HEK293T (cell line): ENCODE measurements around the gene ADAM22.

Experiments
- BHLHE40 ChIP-seq: fragments of 450-650 bp; IDR thresholded peaks from 2 replicates; pipeline ENCODE4 v1.6.1; 2016; ENCODE audit warnings: mild to moderate bottlenecking, moderate library complexity, borderline replicate concordance
- CTBP1 ChIP-seq: fragments of 450-650 bp; IDR thresholded peaks from 2 replicates; pipeline ENCODE4 v1.6.1; 2016; ENCODE audit warnings: borderline replicate concordance
- FOXA1 ChIP-seq: fragments of 450-650 bp; IDR thresholded peaks from 2 replicates; pipeline ENCODE4 v1.6.1; 2016; ENCODE audit warnings: mild to moderate bottlenecking
- FOXK2 ChIP-seq: fragments of 450-650 bp; IDR thresholded peaks from 2 replicates; pipeline ENCODE4 v1.6.1; 2016; ENCODE audit warnings: mild to moderate bottlenecking
- HDGF ChIP-seq: fragments of 450-650 bp; IDR thresholded peaks from 2 replicates; pipeline ENCODE4 v1.6.1; 2017; ENCODE audit warnings: antibody characterized with exemption, borderline replicate concordance
- L3MBTL2 ChIP-seq: fragments of 450-650 bp; conservative IDR thresholded peaks from 2 replicates; pipeline ENCODE4 v1.6.1; 2016; ENCODE audit warnings: mild to moderate bottlenecking
- LEF1 ChIP-seq: fragments of 450-650 bp; IDR thresholded peaks from 2 replicates; pipeline ENCODE4 v1.6.1; 2017; ENCODE audit warnings: mild to moderate bottlenecking, borderline replicate concordance
- NFRKB ChIP-seq: fragments of 450-650 bp; IDR thresholded peaks from 2 replicates; pipeline ENCODE4 v1.6.1; 2016; ENCODE audit warnings: mild to moderate bottlenecking, moderate library complexity
- PKNOX1 ChIP-seq: fragments of 450-650 bp; IDR thresholded peaks from 2 replicates; pipeline ENCODE4 v1.6.1; 2016
- SP1 ChIP-seq: fragments of 450-650 bp; IDR thresholded peaks from 2 replicates; pipeline ENCODE4 v1.6.1; 2017
- SUZ12 ChIP-seq: fragments of 450-650 bp; IDR thresholded peaks from 2 replicates; pipeline ENCODE4 v1.6.1; 2016; ENCODE audit warnings: mild to moderate bottlenecking
- TARDBP ChIP-seq: fragments of 450-650 bp; IDR thresholded peaks from 2 replicates; pipeline ENCODE4 v1.6.1; 2016
- ZNF384 ChIP-seq: fragments of 450-650 bp; IDR thresholded peaks from 2 replicates; pipeline ENCODE4 v1.6.1; 2016

- TF ChIP-seq L3MBTL2 = no peak
- TF ChIP-seq SP1 = no peak
- TF ChIP-seq TARDBP = no peak
- no peak for TF ChIP-seq ZNF384
- no peak for TF ChIP-seq SUZ12
- no peak for TF ChIP-seq FOXK2
- no peak for TF ChIP-seq CTBP1
- no peak for TF ChIP-seq PKNOX1
- no peak for TF ChIP-seq HDGF
- TF ChIP-seq FOXA1 = no peak
- TF ChIP-seq NFRKB = no peak
- no peak for TF ChIP-seq LEF1
- no peak for TF ChIP-seq BHLHE40
Observed at GRCh38 chr7:88062238-88062637, 128.2 kb downstream of the ADAM22 start.
